Dedifferentiated amniotic fluid mesenchymal stem cell (primary cell): ENCODE data around the gene OLR1.
"Not testable (repeated sequence)": the region's sequence is repeated elsewhere in the genome, so short reads cannot be mapped to it uniquely, and the experiment has no call there.

Experiments used
- DNase-seq: peaks from one replicate; pipeline ENCODE4 v3.0.0-alpha.2; 2016; ENCODE audit errors: extremely low spot score

OLR1 gene

DNA sequence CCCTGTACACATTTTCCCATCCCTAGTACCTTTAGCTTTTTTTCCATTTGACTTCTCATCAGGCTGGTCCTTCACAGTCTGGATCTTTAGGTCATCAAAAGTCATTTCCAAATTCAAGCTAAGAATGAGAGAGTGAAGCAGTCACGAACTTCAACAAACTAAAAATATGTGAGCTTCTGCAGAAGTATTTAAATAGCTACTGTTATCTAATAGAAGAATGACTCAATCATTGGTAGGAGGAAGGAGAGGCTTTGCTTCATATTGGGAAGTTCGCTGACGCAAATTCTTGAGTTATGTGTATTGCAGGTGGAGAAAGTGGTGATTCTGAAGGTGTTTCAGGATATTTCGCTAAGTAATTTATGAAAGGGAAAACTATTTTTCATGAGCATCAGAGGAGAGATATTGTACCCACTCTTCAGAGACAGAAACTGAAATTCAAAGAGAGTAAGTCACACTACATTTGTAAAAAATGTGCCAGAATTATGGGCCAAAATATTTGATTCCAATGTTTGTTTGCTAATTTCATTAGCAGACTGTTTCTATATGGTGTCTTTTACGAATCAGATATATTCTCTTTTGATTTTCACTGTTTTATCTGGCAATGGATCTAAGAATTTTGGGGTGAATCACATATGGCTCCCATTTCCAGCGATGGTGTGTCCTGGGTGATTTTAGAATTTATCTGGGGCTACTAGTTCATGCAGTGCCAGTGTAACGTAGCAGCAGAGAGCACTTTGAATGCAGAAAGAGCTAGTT lies at the start of gene OLR1:
TSS of gene OLR1 (minus strand) at position 160 of the 756 bp plus-strand sequence. CDS start at position 105, 55 bp downstream.
- DNase-seq = no peak

DNA sequence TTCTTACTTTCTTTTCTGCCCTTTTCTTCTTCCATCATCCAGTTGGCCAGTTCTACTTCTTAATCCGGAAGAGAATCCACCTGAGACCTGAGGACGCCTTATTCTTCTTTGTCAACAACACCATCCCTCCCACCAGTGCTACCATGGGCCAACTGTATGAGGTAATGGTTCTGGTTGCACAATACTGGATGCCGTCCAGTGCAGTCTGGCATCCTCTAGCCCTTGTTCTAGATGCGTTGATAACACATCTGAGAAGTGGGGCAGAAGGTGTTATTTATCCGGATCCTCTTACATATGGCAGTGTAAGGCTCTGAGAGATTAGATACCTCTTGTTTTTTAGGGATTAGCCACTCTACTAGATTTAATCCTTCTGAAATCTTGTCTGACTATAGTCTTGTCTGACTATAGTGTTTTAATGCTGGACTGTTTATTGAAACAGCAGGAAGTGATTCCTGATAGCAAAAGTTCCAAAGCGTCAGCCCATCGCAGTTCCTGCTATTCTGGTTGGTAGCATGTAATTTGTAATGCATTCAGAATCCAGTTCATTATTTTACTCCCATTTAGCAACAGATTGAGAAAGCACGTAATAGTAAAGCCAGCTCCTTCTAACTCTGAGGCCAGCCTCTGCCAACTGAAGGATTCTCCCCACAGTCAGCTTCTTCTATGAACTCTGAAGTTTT lies 48.6 kb upstream of the OLR1 start:
- no peak for DNase-seq

DNA sequence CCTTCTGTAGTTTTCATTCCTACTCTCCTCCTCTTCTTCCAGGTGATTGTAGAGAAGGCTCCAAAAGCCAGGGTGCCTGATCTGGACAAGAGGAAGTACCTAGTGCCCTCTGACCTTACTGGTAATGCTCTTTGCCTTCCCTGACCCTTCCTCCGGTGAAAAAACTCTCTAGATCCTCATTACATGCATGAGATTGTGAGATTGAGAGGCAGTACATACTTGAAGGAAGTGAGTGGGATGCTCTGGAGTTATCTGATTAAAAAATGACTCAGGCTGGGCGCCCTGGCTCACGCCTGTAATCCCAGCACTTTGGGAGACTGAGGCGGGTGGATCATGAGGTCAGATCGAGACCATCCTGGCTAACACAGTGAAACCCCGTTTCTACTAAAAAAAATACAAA lies 46.1 kb upstream of the OLR1 start:
- no peak for DNase-seq

DNA sequence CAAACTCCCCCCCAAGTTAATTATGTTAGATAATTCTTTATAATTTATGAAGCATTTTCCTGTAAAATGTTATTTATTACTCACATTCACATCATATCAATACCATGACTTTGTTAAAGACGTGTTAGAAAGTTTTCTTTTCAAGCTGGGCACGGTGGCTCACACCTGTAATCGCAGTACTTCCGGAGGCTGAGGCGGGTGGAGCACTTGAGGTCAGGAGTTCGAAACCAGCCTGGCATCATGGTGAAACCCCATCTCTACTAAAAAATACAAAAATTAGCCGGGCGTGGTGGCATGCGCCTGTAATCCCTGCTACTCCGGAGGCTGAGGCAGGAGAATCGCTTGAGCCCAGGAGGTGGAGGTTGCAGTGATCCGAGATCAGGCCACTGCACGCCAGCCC lies 44.0 kb upstream of the OLR1 start:
- not testable (repeated sequence) for DNase-seq

DNA sequence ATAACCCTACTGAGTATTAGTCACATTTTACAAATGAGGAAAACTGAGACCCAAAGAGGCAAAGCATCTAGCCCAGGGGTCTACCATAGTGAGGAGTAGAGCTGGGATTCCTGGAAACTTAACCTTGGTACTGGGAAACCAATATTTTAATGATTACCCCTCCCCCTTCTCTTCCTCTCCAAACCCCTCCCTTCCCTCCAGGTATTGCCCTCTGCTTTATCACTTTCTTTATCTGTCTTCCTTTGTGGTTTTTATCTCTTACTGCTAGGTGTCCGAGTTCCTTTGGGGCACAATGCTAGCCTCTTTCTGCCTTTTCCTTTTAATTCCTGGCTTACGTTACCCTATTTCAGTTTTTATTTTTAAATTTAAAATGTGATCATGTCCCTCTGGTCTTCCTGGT lies 43.5 kb upstream of the OLR1 start:
- DNase-seq = no peak

DNA sequence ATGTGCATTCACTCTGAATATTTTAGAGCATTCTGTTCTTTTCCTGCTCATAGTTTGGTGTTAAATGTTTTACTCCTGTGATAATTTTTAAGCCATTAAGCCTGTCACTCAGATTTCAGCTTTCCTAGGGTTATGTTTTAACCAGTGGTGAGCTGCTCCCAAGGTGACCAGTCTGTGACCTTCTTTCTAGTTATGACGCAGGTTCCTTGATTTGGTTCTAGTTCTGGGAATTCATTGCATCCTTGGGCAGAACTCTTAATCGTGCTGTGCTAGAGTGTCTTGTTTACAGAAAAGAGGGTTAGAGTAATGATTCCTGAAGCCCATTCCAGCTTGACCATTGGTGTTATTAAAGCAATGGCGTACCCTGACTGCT lies 42.9 kb upstream of the OLR1 start:
- DNase-seq = no peak

DNA sequence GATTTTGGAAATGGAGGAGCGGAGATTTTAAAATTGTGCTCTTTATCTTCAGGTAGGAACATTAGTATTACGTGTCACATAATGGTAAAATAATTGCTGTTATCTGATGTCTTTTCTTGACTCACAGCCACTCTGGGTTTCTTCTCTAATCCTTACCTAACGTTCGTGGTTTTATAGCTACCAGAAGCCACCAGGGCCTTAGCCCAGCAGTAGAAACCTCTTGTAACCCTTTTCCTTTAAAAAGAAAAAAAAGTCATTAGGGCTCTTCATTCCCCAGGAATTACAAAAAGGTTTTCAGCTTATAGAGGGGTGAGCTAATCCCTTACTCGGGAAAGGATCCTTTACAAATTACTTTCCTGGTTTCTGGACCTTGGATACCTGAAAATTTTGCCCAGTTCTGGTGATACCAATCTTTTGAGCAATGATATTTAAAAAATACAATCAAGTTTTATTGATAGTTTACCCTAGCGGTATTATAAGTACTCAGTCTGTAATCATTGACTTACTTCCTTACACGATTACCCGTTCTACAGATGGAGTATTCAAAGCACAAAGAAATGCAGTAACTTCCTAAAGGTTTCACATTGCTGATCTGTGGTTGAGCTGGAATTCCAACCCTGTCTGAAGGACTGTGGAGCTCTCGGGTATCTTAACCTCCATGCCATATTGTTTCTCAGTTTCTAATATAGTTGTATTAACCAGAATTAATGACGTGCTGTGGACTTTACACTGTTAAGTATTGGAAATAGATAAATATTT lies 42.4 kb upstream of the OLR1 start:
- peak; percentile 44 for DNase-seq

DNA sequence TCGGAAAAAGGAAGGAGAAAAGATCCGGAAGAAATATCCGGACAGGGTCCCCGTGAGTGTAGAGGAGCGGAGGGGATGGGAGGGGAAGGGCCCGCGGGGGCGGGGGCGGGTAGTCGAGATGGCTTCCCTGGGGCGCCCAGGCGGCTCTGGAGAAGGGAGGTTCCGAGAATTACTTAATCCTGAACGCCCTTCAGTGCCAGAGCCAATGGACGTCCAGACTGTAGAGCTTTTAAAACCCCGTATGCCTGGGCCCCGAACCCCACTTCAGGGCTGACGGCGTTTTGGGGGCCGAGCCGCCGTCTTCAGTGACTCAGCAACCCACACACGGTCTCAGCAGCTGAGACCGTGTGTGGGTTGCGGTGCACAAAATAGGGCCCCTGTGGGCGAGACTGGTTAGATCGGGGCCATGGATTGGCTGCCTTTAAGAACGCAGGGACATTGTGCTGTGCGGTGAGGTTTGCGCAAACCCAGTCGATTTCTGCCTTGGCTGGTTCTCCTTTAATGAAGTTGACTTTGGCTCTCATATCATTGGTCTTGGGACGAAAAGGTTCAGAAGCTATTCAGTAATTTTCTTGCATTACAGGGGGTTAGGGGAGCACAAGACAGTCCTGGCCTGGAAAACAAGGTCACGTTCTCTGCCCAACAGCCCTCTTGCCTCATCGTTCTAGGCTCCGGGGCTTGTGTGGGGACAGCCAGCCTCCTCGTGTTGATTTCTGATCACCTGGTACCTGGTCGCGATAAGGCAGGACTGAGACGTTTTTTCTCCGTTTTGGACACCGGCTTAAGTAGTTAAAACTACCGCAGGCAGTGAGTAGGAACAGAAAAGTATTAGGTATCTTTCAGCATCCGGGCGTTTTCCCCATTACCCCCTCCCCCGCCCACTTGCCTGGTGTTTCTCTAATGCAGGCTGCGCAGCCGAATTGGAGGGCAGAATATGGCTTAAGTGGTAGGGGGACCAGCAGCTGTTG lies 41.5 kb upstream of the OLR1 start:
- peak; percentile 68 for DNase-seq

DNA sequence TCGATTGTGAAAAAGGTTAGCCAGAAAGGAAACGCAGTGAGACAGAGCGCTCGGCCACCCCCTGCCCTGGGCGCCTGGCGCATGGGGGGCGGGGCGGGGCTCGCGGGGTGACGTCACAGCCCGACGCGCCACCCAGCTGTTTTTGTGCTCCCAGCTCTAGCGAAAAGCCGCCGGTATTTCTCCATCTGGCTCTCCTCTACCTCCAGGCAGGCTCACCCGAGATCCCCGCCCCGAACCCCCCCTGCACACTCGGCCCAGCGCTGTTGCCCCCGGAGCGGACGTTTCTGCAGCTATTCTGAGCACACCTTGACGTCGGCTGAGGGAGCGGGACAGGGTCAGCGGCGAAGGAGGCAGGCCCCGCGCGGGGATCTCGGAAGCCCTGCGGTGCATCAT lies 40.8 kb upstream of the OLR1 start, which contains the start of gene GABARAPL1:
TSS of gene GABARAPL1 (plus strand) at position 139 of the 393 bp plus-strand sequence. CDS start at position 392, 253 bp downstream.
- DNase-seq = peak; percentile 70

DNA sequence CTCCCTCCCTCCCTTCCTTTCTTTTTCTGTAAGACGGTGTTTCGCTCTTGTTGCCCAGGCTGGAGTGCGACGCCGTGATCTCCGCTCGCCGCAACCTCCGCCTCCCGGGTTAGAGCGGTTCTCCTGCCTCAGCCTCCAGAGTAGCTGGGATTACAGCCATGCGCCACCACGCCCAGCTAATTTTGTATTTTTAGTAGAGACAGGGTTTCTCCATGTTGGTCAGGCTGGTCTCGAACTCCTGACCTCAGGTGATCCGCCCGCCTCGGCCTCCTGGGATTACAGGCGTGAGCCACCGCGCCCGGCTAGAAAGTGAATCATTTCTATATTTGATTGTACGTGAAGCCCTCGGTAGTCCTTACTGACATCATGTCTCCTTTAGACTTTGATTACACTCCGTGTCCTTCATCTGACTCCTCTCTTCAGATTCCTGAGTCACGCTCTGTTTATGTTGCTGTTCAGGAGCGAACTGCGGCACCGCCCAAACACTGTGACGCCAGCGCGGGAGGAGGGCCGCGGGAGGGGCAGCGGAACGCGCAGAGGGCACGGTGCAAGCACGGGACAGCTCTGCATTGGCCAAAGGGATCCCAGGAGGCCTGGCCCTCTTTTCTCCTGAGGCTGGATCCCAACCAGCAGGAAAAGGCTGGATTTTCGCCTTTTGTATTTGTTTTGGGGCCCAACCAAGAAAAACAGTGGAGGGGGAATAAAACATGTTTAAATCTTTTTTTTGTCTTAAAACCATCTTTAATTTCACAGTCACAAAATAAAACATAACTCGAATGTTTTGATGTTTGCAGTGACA lies 40.2 kb upstream of the OLR1 start:
- peak; percentile 99 for DNase-seq

DNA sequence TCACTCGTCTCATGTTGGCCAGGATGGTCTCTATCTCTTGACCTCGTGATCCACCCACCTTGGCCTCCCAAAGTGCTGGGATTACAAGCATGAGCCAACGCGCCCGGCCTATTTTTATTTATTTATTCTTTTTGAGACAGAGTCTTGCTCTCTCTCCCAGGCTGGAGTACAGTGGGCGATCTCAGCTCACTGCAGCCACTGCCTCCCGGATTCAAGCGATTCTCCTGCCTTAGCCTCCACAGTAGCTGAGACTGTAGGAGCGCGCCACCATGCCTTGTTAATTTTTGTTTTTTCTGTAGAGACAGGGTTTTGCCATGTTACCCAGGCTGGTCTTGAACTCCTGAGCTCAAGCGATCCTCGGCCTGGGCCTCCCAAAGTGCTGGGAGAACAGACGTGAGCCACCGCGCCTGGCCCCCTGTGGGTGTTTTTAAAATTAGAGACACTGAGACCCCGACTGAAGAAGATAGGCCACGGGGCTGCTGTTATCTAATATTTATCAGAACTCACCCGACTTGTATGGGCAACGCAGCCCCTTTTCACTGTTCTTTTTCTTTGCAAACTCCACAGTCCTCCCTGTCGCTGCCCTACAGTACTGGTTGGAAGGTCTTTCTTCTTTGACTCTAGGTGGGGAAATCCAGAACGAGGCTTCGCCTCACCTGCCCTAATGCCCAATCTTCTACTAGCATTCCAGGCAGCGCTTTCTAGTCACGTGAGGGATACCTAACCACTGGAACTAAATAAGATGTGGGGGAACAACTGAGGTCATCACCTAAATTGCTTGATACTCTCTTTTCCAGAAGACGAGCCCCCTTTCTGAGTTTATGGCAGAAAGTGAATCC lies 39.4 kb upstream of the OLR1 start:
- no peak for DNase-seq

DNA sequence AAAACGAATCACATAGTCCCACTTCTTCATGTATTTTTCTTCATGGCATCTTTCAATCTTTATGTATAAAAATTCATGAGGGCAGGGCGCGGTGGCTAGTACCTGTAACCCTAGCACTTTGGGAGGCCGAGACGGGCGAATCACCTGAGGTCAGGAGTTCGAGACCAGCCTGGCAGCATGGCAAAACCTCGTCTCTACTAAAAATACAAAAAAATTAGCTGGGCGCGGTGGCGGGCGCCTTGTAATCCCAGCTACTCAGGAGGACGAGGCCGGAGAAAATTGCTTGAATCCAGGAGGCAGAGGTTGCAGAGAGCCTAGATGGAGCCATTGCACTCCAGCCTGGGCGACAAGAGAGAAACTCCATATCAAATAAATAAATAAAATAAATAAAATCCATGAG lies 38.3 kb upstream of the OLR1 start:
- DNase-seq = no peak

DNA sequence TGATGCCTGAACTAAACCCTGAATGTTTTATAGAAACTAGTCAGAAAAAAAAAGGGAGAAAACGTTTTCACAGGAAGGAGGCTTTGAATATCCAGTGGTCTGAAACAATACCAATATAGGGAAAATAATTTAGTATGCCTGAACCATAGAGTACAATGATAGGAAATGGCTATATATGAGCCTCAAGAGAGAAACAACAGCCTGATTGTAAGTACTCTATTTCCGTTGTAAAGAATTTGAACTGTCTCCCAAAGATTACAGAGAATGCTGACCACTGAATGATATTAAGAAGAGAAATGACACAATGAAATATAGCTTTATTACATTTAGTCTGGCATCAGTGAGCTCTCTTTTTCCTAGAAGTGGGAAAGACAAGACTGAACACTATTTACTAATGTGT lies 35.2 kb upstream of the OLR1 start:
- no peak for DNase-seq

DNA sequence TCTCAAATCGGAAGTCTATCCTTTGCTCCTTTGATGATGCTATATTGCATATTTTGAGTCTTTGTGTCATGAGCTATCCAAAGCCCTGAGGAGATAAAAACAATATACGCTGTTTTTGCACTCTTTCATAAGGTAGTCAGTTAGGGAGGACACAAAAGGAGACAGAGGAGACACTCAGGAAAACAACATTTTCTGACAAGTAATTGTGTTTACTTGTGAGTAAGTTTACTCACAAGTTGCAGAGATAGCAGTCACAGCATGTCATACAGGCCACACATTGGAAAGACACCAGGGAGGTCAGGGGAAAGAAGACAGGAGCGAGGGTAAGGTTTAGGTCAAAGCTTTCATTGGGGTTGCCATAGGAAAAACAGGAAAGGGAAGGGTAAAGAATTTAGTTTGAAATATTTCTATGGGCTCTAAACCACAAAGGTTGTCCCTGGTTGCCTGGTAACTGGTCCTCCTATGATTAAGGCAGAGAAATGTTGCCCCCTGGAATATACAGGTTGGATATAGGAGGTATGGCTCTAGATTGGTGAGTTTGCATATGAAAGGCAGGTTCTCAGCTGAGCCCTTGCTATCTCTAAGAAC lies 33.4 kb upstream of the OLR1 start:
- DNase-seq = no peak

DNA sequence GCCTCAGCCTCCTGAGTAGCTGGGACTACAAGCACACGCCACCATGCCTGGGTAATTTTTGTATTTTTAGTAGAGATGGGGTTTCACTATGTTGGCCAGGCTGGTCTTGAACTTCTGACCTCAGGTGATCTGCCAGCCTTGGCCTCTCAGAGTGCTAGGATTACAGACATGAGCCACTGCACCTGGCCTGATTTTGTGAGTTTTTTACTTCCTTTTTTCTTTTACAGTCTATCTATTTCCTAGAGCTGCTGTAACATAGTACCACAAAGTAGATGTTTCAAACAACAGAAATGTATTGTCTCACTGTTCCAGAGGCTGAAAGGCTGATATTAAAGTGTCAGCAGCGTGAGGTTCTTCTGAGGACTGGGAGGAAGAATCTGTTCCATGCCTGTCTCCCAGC lies 32.6 kb upstream of the OLR1 start:
- not testable (repeated sequence) for DNase-seq

DNA sequence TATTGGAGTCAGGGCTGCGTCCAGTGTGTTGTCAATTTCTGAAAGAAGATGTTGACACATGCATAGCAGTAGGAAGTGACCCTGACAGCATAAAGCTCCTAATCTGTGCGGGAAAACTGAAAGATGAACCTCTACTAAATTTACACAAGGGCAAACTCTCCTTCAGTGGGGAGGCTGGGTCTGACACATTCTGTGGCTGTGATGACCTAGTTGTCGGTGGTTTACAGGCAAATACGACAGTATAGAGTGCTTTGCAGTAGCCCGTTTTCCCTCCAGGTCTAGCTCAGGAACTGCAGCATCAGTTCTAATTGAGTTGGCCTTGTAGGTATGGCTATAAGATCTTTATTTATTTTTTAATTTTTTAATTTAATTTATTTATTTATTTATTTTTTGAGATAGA lies 25.9 kb upstream of the OLR1 start:
- DNase-seq = no peak

DNA sequence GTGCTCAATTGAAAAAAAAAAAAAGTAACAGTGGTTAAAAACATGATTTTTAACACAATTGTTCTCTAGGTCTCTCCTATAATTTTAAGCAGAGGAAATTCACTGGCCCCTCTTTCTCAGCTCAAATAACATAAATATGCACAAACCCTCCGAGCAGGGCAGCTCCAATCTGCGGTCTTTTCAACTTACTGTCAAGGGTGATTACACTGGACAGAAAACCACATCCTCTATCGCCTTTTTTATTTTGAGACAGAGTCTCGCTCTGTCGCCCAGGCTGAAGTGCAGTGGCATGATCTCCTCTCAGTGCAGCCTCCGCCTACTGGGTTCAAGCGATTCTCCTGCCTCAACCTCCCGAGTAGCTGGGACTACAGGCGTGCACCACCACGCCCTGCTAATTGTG lies 24.3 kb upstream of the OLR1 start:
- no peak for DNase-seq

DNA sequence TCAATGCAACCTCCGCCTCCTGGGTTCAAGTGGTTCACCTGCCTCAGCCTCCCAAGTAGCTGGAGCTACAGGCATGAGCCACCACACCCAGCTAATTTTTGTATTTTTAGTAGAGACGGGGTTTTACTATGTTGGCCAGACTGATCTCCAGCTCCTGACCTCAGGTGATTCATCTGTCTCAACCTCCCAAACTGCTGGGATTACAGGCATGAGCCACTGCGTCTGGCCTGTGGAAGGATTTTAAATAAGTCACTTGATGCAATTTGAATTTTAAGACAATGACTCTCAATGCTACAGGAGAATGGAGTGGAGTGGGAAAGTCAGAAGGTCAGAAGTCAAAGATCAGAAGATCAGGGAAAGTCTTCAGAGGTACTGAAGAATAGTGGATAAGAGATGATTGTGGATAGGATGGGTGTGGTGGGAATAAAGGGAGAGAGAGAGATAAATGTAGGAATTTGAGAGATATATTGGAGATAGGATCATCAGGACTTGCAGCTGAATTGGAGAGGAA lies 22.3 kb upstream of the OLR1 start:
- no peak for DNase-seq

DNA sequence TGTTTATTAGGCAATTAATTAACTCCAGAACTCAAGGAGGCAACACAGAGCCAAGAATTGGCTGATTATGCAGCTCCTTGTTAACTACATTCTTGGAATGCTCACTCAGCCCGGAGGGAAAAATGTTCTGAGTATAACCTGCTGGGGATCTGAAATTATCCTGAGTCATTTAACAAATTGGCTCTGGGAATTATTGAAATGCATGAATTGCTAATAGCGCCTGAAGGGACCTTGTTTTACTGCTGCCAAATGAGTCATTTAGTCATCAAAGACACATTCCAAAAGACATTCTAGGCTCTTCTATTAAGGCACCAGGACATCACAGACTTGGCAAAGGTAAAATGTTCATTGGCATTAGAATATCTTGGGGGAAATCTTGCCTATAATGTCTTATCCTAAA lies 19.9 kb upstream of the OLR1 start:
- DNase-seq = no peak
